Esophagus muscularis mucosa (tissue), 4 donors: Measurements from ENCODE around the gene ABCG5. TPM values are rescaled to one million over a fixed set of nuclear protein-coding genes. Genes with fewer than 3 reads are reported as not detected.
A peak's percentile ranks its signal among the peaks of the same experiment; 100 is the strongest.

Experiments used
- DNase-seq: peaks from one replicate; pipeline ENCODE4 v3.0.0-alpha.2; 2017; ENCODE audit errors: extremely low spot score
- H3K27ac ChIP-seq, 4 donors: fragments of 200-600 bp; sonication (generic); replicated peaks in 1 of 4; 1 replicate in 3 of 4; 2 replicates in 1 of 4; pipeline ENCODE4 v1.5.1; 2016 to 2019; ENCODE audit warnings: mild to moderate bottlenecking in 1 of 4
- H3K27me3 ChIP-seq, 4 donors: fragments of 200-600 bp; sonication (generic); one replicate each; pipeline versions ENCODE4 v1.5.1 to v1.6.0; 2016 to 2019
- H3K36me3 ChIP-seq, 4 donors: fragments of 200-600 bp; sonication (generic); one replicate each; pipeline ENCODE4 v1.5.1; 2016 to 2019
- H3K4me1 ChIP-seq, 4 donors: fragments of 200-600 bp; sonication (generic); one replicate each; pipeline ENCODE4 v1.5.1; 2016 to 2019
- H3K4me3 ChIP-seq, 4 donors: fragments of 200-600 bp; sonication (generic); 1 replicate in 2 of 4; 2 replicates in 2 of 4; pipeline ENCODE4 v1.5.1; 2016 to 2019; ENCODE audit warnings: mild to moderate bottlenecking in 4 of 4, moderate library complexity in 1 of 4
- H3K9me3 ChIP-seq, 4 donors: fragments of 200-600 bp; sonication (generic); 1 replicate in 3 of 4; 2 replicates in 1 of 4; pipeline ENCODE4 v1.5.1; 2016 to 2019
- CTCF ChIP-seq, 3 experiments: fragments of 200-600 bp in 2 of 3; fragments of 450-650 bp in 1 of 3; sonication (generic) in 2 of 3; IDR thresholded peaks; one replicate each; pipeline ENCODE4 v1.5.1; 2017 to 2019; ENCODE audit warnings: antibody characterized with exemption in 3 of 3, mild to moderate bottlenecking in 2 of 3, moderate library complexity in 1 of 3
- EP300 ChIP-seq: sonication (generic); formaldehyde crosslinking; IDR thresholded peaks from one replicate; pipeline ENCODE4 v1.6.1; 2017; ENCODE audit warnings: antibody characterized with exemption
- POLR2A ChIP-seq: fragments of 450-650 bp; IDR thresholded peaks from one replicate; pipeline ENCODE4 v1.6.1; 2017; ENCODE audit warnings: antibody characterized with exemption, moderate library complexity, mild to moderate bottlenecking, low read depth
- POLR2AphosphoS5 ChIP-seq, 2 donors: sonication (generic); formaldehyde crosslinking; IDR thresholded peaks; one replicate each; pipeline ENCODE4 v1.6.1; 2017; ENCODE audit warnings: antibody characterized with exemption in 2 of 2
- WGBS: methylation state at CpG from one replicate; pipeline ENCODE4 v1.1.5; 2018; 5-methylcytosine and 5-hydroxymethylcytosine counted together
- intact Hi-C: fragments of 100-400 bp; cut with DNase I; formaldehyde crosslinking; loops from one replicate; pipeline ENCODE4 v1.15.1; 2023
- total RNA-seq, 4 donors: library from RNA; depleted of rRNA; stranded (reverse); fragments of >200 nt; gene quantifications; one replicate each; pipeline versions ENCODE4 v1.1.0 to v1.2.1, GENCODE V29; 2016

ABCG5 gene
- total RNA-seq, 4 donors from 2014 or later = not detected

- no peak for DNase-seq
- Histone ChIP-seq H3K9me3 (no peaks in the 10 kb centered on the region), H3K27me3 (no peaks in the 10 kb centered on the region), H3K27ac (no peak overlapping the region), H3K4me3 (no peak overlapping the region), H3K36me3 (peaks cover 0 to 30% (median 14%) of the 10 kb centered on the region in 4 donors), H3K4me1 (peaks cover 7 to 13% (median 10%) of the 10 kb centered on the region in 4 donors)
- 92% methylated on average over 8 of the region's 8 CpGs for WGBS
- intact Hi-C loops = no loop called here
- TF ChIP-seq POLR2A (no peak), CTCF (IDR thresholded peaks at IDR 0.05) (no peak), EP300 (no peak), POLR2AphosphoS5 (IDR thresholded peaks at IDR 0.05) (no peak)
These were observed 61.2 kb downstream of the ABCG5 start for GRCh38 chr2:43777306-43777926.

GRCh38 chr2:43776324-43776723, 62.3 kb downstream of the ABCG5 start:
- Histone ChIP-seq H3K4me3 (no peak overlapping the region), H3K27me3 (no peaks in the 10 kb centered on the region), H3K36me3 (peaks cover 0 to 30% (median 14%) of the 10 kb centered on the region in 4 donors), H3K9me3 (no peaks in the 10 kb centered on the region), H3K4me1 (peaks cover 7 to 13% (median 10%) of the 10 kb centered on the region in 4 donors), H3K27ac (no peak overlapping the region)
- intact Hi-C loops = no loop called here
- no peak for DNase-seq
- TF ChIP-seq POLR2AphosphoS5 (IDR thresholded peaks at IDR 0.05) (no peak), EP300 (no peak), POLR2A (no peak), CTCF (IDR thresholded peaks at IDR 0.05) (no peak)
- WGBS = 72% methylated on average over 1 of the region's 1 CpG

GRCh38 chr2:43774617-43775016, 64.0 kb downstream of the ABCG5 start:
- TF ChIP-seq EP300 (no peak), CTCF (IDR thresholded peaks at IDR 0.05) (no peak)
- Histone ChIP-seq H3K27ac (peak overlapping the region; percentile 81 to 90 (median 86)), H3K27me3 (no peaks in the 10 kb centered on the region), H3K4me3 (peak overlapping the region; percentile 69 to 74 (median 70)), H3K4me1 (peaks cover 7 to 13% (median 10%) of the 10 kb centered on the region in 4 donors), H3K36me3 (peaks cover 0 to 24% (median 9%) of the 10 kb centered on the region in 4 donors), H3K9me3 (no peaks in the 10 kb centered on the region)
- intact Hi-C loops = loop anchor here (5.0 kb wide), 1 partner anchor 162 kb away; no protein-coding TSS in a partner anchor
- 33% methylated on average over 7 of the region's 7 CpGs for WGBS
- no peak for DNase-seq

- peaks cover 7 to 13% (median 10%) of the 10 kb centered on the region in 4 donors for H3K4me1 ChIP-seq
- TF ChIP-seq CTCF (IDR thresholded peaks at IDR 0.05) = no peak
- TF ChIP-seq EP300 = no peak
- no peak for TF ChIP-seq POLR2A
- TF ChIP-seq POLR2AphosphoS5 (IDR thresholded peaks at IDR 0.05) = peak; percentile 84 to 85
- peaks cover 0 to 18% (median 8%) of the 10 kb centered on the region in 4 donors for H3K36me3 ChIP-seq
- H3K27ac ChIP-seq = peak within 1 kb of the TSS; percentile 81 to 90 (median 86)
- intact Hi-C loops = loop anchor here (5.0 kb wide), 1 partner anchor 162 kb away; no protein-coding TSS in a partner anchor
- H3K27me3 ChIP-seq = no peaks in the 10 kb centered on the region
- peak within 1 kb of the TSS; percentile 69 to 74 (median 70) for H3K4me3 ChIP-seq
- H3K9me3 ChIP-seq = no peaks in the 10 kb centered on the region
- WGBS = 0% methylated on average over 28 of the region's 31 CpGs
- peak; percentile 97 for DNase-seq
These were observed 64.6 kb downstream of the ABCG5 start, which contains the start of gene DYNC2LI1 for GRCh38 chr2:43773876-43774613. TSS of gene DYNC2LI1 (plus strand) at chr2:43774039. CDS start at chr2:43774139, 100 bp downstream.
